Kidney epithelial cell (primary cell): ENCODE data around the gene VGLL4. TPM values are rescaled to one million over a fixed set of nuclear protein-coding genes. Genes with fewer than 3 reads are reported as not detected.
A peak's percentile ranks its signal among the peaks of the same experiment; 100 is the strongest.

Source experiments
- DNase-seq: peaks from one replicate; pipeline ENCODE4 v3.0.0-alpha.2; 2010; ENCODE audit warnings: low read depth
- H3K27me3 ChIP-seq: 2 replicates; pipeline ENCODE4 v1.6.0; 2011; ENCODE audit warnings: low read length; ENCODE audit not compliant: control insufficient read depth, insufficient read depth
- H3K36me3 ChIP-seq: 2 replicates; pipeline ENCODE4 v1.5.1; 2011; ENCODE audit warnings: low read length; ENCODE audit not compliant: control insufficient read depth, insufficient read depth
- H3K4me3 ChIP-seq: 2 replicates; pipeline ENCODE4 v1.5.1; 2011; ENCODE audit warnings: low read depth, mild to moderate bottlenecking, control low read depth, low read length
- CTCF ChIP-seq: IDR thresholded peaks from 2 replicates; pipeline ENCODE4 v1.5.1; 2011; ENCODE audit warnings: mild to moderate bottlenecking, moderate library complexity, low read length, control low read depth, inconsistent platforms; ENCODE audit not compliant: insufficient read depth, poor library complexity, severe bottlenecking
- total RNA-seq: library from RNA; depleted of rRNA; stranded (reverse); fragments of >200 nt; gene quantifications from 2 replicates; pipeline ENCODE4 v1.2.3, GENCODE V29; 2015

Gene VGLL4
- total RNA-seq, 1 donor from 2014 or later, result 96.3 TPM

DNA sequence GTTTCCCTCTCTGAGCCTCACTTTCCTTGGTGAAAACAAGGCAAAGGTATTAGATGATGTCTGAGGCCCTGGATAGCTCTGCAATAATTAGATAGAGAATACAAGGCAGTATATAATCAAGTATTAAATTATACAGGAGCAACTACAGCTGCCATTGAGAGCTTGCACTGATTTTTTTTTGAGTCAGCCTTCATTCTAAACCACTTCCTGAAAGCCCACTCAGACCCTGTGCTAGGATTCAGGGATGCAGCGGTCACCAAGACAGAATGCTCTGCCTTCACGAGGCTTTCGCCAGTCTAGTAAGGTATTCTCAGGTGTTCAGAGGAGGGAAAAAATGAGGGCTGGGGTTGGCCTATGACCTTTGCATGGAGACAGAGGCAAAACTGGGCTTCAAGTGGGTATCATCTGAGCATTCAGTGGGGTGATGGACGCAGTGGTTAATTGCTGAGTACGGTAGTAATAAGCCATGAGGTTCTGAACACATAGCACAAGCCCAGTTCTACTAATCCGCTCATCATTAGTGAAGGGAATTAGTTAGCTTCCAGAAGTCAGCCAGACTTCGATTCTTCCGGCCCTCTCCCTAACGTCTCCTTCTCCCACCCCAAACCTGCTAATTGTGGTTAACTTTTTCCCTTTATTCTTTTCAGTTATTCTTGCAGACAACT, 3.6 kb downstream of the VGLL4 start:
- no peaks in the 10 kb centered on the region for H3K27me3 ChIP-seq
- DNase-seq, result no peak
- peak overlapping the region; percentile 3 for H3K4me3 ChIP-seq
- TF ChIP-seq CTCF, result no peak
- H3K36me3 ChIP-seq, result no peaks in the 10 kb centered on the region

GRCh38 chr3:11638495-11639358, 5.0 kb downstream of the VGLL4 start:
- Histone ChIP-seq H3K27me3 (no peaks in the 10 kb centered on the region), H3K36me3 (no peaks in the 10 kb centered on the region), H3K4me3 (no peak overlapping the region)
- DNase-seq, result no peak
- no peak for TF ChIP-seq CTCF

- peak overlapping the region; percentile 13 for H3K4me3 ChIP-seq
- TF ChIP-seq CTCF, result no peak
- no peaks in the 10 kb centered on the region for H3K27me3 ChIP-seq
- DNase-seq, result no peak
- no peaks in the 10 kb centered on the region for H3K36me3 ChIP-seq
Measured at GRCh38 chr3:11637901-11638458, 5.7 kb downstream of the VGLL4 start.

- H3K27me3 ChIP-seq, result no peaks in the 10 kb centered on the region
- DNase-seq, result no peak
- no peak overlapping the region for H3K4me3 ChIP-seq
- H3K36me3 ChIP-seq, result no peaks in the 10 kb centered on the region
- no peak for TF ChIP-seq CTCF
Measured at GRCh38 chr3:11636394-11636770, 7.3 kb downstream of the VGLL4 start.

- no peaks in the 10 kb centered on the region for H3K36me3 ChIP-seq
- H3K27me3 ChIP-seq, result no peaks in the 10 kb centered on the region
- no peak for TF ChIP-seq CTCF
- no peak for DNase-seq
- no peak overlapping the region for H3K4me3 ChIP-seq
Measured at GRCh38 chr3:11635680-11636393, 7.9 kb downstream of the VGLL4 start.
